ENCODE results near the gene ZNF462.

DNA sequence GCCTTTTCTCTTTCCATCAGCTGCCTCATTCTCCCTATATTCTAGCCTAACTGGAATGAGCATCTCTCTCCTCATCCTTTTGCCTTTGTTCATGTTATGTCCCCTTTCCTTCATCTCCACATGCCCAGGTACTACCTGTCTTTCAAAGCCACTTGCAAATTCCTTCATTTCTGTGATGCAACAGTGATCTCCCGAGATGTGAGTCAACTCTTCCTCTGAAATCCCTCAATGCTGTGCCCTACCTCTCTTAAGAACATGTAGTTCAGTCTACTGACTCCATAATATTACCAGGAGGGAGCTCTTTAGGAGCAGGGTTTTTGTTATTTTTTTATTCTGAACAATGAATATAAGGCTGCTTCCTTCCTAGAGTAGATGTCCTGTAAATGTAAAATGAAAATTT, 91.6 kb downstream of the ZNF462 start:
- TF ChIP-seq, protein P1, sequence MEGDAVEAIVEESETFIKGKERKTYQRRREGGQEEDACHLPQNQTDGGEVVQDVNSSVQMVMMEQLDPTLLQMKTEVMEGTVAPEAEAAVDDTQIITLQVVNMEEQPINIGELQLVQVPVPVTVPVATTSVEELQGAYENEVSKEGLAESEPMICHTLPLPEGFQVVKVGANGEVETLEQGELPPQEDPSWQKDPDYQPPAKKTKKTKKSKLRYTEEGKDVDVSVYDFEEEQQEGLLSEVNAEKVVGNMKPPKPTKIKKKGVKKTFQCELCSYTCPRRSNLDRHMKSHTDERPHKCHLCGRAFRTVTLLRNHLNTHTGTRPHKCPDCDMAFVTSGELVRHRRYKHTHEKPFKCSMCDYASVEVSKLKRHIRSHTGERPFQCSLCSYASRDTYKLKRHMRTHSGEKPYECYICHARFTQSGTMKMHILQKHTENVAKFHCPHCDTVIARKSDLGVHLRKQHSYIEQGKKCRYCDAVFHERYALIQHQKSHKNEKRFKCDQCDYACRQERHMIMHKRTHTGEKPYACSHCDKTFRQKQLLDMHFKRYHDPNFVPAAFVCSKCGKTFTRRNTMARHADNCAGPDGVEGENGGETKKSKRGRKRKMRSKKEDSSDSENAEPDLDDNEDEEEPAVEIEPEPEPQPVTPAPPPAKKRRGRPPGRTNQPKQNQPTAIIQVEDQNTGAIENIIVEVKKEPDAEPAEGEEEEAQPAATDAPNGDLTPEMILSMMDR (IDR thresholded peaks at IDR 0.05), result no peak
- no peak for TF ChIP-seq POLR2A (IDR thresholded peaks at IDR 0.05)
